Left renal cortex interstitium (tissue), 4 donors: ENCODE results near the gene PCDHA6. TPM values are rescaled to one million over a fixed set of nuclear protein-coding genes. Genes with fewer than 3 reads are reported as not detected.
"Not testable (repeated sequence)": the region's sequence is repeated elsewhere in the genome, so short reads cannot be mapped to it uniquely, and the experiment has no call there.

Experiments
- DNase-seq, 4 donors: peaks; one replicate each; pipeline ENCODE4 v3.0.0-alpha.2; 2013; ENCODE audit warnings: low read depth in 4 of 4, low spot score in 2 of 4, missing footprints in 1 of 4
- polyA plus RNA-seq, 4 donors: library from polyadenylated mRNA; unstranded; fragments of 120-200 nt; gene quantifications; one replicate each; pipeline ENCODE4 v1.2.1, GENCODE V29; 2013; ENCODE audit not compliant: insufficient read length in 4 of 4

PCDHA6 gene
- polyA plus RNA-seq, 4 donors, result 0.35 to 0.75 (median 0.49) TPM

DNA sequence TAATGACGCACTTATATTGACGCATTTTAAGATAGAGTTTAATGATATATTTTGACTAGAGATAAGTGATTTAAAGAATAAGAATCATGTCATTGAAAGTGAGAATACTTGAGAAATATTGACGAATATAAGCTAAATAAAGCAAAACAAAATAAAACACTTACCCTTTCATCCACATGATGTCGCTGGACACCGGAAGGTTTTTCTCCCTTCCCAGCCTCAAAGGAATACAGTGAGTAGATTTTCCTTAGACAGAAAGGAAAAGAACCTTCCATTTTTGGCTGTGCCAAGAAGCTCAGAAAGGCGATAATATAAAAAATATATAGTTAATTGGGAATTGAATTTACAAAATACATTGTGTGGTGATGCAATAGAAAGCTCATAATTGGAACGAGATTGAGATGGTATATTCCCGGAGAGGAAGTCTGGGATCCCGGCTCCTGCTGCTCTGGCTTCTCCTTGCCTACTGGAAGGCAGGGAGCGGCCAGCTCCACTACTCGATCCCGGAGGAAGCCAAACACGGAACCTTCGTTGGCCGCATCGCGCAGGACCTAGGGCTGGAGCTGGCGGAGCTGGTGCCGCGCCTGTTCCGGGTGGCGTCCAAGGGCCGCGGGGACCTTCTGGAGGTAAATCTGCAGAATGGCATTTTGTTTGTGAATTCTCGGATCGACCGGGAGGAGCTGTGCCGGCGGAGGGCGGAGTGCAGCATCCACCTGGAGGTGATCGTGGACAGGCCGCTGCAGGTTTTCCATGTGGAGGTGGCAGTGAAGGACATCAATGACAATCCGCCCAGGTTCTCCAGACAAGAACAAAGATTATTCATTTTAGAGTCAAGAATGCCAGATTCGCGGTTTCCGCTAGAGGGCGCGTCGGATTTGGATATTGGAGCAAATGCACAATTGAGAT is 6.1 kb upstream of the PCDHA6 start, which contains the start of gene PCDHA5:
Gene PCDHA5 (plus strand): TSS at position 239 of the 906 bp plus-strand sequence.
- no peak for DNase-seq

DNA sequence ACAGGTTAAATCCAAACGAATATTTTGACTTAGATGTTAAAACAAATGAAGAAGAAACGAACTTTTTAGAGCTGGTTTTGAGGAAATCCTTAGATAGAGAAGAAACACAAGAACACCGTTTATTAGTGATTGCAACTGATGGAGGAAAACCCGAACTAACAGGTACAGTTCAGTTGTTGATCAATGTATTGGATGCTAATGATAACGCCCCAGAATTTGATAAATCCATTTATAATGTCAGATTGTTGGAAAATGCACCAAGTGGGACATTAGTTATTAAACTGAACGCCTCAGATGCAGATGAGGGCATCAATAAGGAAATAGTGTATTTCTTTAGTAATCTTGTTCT is 5.5 kb upstream of the PCDHA6 start:
- DNase-seq, result no peak

DNA sequence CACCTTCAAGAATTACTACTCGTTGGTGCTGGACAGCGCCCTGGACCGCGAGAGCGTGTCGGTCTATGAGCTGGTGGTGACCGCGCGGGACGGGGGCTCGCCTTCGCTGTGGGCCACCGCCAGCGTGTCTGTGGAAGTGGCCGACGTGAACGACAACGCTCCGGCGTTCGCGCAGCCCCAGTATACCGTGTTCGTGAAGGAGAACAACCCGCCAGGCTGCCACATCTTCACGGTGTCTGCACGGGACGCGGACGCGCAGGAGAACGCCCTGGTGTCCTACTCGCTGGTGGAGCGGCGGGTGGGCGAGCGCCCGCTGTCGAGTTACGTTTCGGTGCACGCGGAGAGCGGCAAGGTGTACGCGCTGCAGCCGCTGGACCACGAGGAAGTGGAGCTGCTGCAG is 4.8 kb upstream of the PCDHA6 start:
- DNase-seq, result not testable (repeated sequence)

DNA sequence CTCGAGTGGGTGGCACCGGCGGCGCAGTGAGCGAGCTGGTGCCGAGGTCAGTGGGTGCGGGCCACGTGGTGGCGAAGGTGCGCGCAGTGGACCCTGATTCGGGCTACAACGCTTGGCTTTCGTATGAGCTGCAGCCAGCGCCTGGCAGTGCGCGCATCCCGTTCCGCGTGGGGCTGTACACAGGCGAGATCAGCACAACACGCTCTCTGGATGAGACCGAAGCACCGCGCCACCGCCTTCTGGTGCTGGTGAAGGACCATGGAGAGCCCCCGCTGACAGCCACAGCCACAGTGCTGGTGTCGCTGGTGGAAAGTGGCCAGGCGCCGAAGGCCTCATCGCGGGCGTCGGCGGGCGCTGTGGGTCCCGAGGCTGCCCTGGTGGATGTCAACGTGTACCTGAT is 4.3 kb upstream of the PCDHA6 start:
- DNase-seq, result no peak

DNA sequence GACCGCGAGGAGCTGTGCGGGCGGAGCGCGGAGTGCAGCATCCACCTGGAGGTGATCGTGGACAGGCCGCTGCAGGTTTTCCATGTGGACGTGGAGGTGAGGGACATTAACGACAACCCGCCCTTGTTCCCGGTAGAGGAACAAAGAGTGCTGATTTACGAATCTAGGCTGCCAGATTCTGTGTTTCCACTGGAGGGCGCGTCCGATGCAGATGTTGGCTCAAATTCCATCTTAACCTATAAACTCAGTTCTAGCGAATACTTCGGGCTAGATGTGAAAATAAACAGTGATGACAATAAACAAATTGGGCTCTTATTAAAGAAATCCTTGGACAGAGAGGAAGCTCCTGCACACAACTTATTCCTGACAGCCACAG is 590 bp downstream of the PCDHA6 start:
- no peak for DNase-seq

DNA sequence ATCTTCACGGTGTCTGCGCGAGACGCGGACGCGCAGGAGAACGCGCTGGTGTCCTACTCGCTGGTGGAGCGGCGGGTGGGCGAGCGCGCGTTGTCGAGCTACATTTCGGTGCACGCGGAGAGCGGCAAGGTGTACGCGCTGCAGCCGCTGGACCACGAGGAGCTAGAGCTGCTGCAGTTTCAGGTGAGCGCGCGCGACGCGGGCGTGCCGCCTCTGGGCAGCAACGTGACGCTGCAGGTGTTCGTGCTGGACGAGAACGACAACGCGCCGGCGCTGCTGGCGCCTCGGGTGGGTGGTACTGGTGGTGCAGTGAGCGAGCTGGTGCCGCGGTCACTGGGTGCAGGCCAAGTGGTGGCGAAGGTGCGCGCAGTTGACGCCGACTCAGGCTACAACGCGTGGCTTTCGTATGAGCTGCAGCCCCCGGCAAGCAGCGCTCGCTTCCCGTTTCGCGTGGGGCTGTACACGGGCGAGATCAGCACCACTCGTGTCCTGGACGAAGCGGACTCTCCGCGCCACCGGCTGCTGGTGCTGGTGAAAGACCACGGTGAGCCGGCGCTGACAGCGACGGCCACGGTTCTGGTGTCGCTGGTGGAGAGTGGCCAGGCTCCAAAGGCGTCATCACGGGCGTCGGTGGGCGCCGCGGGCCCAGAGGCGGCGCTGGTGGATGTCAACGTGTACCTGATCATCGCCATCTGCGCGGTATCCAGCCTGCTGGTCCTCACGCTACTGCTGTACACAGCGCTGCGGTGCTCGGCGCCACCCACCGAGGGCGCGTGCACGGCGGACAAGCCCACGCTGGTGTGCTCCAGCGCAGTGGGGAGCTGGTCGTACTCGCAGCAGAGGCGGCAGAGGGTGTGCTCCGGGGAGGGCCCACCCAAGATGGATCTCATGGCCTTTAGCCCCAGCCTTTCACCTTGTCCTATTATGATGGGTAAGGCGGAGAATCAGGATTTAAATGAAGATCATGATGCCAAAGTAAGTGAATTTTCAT is 2.0 kb downstream of the PCDHA6 start:
- DNase-seq, result not testable (repeated sequence)

DNA sequence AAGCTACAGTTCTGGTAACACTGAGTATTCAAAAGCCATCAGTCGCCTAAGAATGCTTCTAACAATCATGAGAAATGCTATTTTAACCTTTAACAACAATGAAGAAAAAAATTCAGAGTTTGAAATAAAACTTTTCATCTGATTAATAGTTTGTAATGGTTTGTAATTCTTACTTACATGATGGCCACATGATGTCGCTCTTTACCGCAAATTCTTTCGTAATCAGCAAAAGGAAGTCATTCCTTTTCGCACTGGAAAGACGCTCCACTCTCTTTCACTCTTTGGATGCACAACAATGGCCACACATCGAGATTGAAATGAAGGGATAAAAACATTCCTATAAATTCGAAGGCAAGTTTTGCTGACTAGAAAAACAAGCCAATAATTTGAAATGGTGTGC is 6.2 kb downstream of the PCDHA6 start, which contains the start of gene PCDHA7:
Gene PCDHA7 (plus strand): TSS at position 277 of the 400 bp plus-strand sequence. CDS start 115 bp downstream, at position 392.
- no peak for DNase-seq

DNA sequence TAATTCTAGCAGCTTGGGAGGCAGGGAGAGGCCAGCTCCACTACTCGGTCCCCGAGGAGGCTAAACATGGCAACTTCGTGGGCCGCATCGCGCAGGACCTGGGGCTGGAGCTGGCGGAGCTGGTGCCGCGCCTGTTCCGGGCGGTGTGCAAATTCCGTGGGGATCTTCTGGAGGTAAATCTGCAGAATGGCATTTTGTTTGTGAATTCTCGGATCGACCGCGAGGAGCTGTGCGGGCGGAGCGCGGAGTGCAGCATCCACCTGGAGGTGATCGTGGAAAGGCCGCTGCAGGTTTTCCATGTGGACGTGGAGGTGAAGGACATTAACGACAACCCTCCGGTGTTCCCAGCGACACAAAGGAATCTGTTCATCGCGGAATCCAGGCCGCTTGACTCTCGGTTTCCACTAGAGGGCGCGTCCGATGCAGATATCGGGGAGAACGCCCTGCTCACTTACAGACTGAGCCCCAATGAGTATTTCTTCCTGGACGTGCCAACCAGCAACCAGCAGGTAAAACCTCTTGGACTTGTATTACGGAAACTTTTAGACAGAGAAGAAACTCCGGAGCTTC is 6.8 kb downstream of the PCDHA6 start:
- not testable (repeated sequence) for DNase-seq

DNA sequence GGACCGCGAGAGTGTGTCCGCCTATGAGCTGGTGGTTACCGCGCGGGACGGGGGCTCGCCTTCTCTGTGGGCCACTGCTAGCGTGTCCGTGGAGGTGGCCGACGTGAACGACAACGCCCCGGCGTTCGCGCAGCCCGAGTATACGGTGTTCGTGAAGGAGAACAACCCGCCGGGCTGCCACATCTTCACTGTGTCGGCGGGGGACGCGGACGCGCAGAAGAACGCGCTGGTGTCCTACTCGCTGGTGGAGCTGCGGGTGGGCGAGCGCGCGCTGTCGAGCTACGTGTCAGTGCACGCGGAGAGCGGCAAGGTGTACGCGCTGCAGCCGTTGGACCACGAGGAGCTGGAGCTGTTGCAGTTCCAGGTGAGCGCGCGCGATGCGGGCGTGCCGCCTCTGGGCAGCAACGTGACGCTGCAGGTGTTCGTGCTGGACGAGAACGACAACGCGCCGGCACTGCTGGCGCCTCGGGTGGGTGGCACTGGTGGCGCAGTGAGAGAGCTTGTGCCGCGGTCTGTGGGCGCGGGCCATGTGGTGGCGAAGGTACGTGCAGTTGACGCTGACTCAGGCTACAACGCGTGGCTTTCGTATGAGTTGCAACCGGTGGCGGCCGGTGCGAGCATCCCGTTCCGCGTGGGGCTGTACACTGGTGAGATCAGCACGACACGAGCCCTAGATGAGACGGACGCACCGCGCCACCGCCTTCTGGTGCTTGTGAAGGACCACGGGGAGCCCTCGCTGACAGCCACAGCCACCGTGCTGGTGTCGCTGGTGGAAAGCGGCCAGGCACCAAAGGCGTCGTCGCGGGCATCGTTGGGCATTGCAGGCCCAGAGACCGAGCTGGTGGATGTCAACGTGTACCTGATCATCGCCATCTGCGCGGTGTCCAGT is 8.1 kb downstream of the PCDHA6 start:
- no peak for DNase-seq

DNA sequence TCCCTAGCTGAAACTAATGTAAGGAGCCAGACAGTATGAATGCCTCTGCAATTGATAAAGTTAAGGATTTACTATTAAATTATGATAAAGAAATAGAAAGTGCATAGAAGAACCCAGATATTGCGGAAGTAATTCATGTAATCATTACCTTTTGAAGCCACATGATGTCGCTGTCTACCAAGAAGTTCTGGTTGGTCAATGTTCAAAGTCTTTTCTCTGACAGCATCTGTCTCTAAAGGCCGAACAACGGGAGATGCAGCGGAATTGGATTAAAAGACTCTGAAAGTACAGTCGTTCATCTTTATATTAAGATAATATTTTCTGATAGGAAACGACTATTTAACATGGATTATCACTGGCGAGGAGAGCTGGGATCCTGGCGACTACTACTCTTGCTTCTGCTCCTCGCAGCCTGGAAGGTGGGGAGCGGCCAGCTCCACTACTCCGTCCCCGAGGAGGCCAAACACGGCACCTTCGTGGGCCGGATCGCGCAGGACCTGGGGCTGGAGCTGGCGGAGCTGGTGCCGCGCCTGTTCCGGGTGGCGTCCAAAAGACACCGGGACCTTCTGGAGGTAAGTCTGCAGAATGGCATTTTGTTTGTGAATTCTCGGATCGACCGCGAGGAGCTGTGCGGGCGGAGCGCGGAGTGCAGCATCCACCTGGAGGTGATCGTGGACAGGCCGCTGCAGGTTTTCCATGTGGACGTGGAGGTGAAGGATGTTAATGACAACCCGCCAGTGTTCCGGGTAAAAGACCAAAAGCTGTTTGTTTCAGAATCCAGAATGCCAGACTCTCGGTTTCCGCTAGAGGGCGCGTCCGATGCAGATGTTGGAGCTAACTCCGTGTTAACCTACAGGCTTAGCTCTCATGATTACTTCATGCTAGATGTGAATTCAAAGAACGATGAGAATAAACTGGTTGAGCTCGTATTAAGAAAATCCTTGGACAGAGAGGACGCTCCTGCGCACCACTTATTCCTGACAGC is 13.5 kb downstream of the PCDHA6 start, which contains the start of gene PCDHA8:
Gene PCDHA8 (plus strand): TSS at position 210 of the 985 bp plus-strand sequence. CDS start 135 bp downstream, at position 345.
- no peak for DNase-seq

DNA sequence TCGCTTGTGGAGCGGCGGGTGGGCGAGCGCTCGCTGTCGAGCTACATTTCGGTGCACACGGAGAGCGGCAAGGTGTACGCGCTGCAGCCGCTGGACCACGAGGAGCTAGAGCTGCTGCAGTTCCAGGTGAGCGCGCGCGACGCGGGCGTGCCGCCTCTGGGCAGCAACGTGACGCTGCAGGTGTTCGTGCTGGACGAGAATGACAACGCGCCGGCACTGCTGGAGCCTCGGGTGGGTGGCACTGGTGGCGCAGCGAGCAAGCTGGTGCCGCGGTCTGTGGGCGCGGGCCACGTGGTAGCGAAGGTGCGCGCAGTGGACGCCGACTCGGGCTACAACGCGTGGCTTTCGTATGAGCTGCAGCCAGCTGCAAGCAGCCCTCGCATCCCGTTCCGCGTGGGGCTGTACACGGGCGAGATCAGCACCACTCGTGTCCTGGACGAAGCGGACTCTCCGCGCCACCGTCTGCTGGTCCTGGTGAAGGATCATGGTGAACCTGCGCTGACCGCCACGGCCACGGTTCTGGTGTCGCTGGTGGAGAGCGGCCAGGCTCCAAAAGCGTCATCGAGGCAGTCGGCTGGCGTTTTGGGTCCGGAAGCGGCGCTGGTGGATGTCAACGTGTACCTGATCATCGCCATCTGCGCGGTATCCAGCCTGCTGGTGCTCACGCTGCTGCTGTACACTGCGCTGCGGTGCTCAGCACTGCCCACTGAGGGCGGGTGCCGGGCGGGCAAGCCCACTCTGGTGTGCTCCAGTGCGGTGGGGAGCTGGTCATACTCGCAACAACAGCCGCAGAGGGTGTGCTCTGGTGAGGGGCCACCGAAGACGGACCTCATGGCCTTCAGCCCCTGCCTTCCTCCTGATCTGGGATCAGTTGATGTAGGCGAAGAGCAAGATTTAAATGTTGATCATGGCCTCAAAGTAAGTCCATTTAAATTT is 15.3 kb downstream of the PCDHA6 start:
- no peak for DNase-seq

DNA sequence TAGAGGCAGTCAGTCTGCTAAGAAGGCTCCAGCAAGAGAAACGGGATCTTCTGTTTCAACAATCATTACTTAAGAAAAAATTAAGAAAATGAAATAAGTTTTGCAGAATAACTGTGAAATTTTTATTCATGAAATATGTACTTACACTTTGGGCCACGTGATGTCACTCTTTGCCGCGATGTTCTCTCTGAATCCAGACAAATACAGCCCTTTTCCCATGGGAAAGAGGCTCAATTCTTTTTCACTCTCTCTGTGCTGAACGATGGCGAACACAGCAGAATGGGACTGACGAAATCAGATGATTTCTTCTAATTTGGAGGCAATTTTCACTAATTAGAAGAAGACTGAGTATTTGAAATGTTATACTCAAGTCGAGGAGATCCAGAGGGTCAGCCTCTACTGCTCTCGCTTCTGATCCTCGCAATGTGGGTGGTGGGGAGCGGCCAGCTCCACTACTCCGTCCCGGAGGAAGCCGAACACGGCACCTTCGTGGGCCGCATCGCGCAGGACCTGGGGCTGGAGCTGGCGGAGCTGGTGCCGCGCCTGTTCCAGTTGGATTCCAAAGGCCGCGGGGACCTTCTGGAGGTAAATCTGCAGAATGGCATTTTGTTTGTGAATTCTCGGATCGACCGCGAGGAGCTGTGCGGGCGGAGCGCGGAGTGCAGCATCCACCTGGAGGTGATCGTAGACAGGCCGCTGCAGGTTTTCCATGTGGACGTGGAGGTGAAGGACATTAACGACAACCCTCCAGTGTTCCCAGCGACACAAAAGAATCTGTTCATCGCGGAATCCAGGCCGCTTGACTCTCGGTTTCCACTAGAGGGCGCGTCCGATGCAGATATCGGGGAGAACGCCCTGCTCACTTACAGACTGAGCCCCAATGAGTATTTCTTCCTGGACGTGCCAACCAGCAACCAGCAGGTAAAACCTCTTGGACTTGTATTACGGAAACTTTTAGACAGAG is 20.7 kb downstream of the PCDHA6 start, which contains the start of gene PCDHA9:
Gene PCDHA9 (plus strand): TSS at position 244 of the 964 bp plus-strand sequence. CDS start 114 bp downstream, at position 358.
- DNase-seq, result not testable (repeated sequence)

DNA sequence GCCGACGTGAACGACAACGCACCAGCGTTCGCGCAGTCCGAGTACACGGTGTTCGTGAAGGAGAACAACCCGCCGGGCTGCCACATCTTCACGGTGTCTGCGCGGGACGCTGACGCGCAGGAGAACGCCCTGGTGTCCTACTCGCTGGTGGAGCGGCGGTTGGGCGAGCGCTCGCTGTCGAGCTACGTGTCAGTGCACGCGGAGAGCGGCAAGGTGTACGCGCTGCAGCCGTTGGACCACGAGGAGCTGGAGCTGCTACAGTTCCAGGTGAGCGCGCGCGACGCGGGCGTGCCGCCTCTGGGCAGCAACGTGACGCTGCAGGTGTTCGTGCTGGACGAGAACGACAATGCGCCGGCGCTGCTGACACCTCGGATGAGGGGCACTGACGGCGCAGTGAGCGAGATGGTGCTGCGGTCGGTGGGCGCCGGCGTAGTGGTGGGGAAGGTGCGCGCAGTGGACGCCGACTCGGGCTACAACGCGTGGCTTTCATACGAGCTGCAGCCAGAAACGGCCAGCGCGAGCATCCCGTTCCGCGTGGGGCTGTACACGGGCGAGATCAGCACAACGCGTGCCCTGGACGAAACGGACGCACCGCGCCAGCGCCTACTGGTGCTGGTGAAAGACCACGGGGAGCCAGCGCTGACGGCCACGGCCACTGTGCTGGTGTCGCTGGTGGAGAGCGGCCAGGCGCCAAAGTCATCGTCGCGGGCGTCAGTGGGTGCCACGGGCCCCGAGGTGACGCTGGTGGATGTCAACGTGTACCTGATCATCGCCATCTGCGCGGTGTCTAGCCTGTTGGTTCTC is 22.3 kb downstream of the PCDHA6 start:
- not testable (repeated sequence) for DNase-seq

DNA sequence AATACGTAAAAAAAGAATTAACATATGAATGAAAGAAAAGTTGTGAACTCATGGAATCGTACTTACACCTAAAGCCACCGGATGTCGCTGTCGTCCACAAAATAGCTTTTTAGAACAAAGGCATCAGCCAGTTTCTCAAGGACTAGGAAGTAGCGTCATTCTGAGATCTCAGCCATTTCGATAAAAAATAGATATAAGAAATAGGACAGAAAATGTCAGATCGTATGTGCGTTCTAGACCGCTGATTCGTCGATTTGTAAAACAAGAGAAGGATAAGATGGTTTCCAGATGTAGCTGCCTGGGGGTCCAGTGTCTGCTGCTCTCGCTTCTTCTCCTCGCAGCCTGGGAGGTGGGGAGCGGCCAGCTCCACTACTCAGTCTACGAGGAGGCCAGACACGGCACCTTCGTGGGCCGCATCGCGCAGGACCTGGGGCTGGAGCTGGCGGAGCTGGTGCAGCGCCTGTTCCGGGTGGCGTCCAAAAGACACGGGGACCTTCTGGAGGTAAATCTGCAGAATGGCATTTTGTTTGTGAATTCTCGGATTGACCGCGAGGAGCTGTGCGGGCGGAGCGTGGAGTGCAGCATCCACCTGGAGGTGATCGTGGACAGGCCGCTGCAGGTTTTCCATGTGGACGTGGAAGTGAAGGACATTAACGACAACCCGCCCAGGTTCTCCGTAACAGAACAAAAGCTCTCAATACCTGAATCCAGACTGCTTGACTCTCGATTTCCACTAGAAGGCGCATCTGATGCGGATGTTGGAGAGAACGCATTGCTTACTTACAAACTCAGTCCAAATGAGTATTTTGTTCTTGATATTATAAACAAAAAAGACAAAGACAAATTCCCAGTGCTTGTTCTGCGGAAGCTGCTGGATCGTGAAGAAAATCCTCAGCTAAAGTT is 28.3 kb downstream of the PCDHA6 start, which contains the start of gene PCDHA10:
Gene PCDHA10 (plus strand): TSS at position 126 of the 903 bp plus-strand sequence. CDS start 152 bp downstream, at position 278.
- no peak for DNase-seq
